HEK293 (cell line): ENCODE results near the gene SPRY4.

Source experiments
- CTCF ChIA-PET: fragments of 350-600 bp; formaldehyde crosslinking; extraction: SDS; loops from one replicate; lab custom pipeline; 2021; ENCODE audit warnings: antibody characterized with exemption; lab: Yijun Ruan, JAX
- POLR2A ChIA-PET: fragments of 300-600 bp; formaldehyde crosslinking; extraction: SDS; loops from one replicate; lab custom pipeline; 2020; ENCODE audit warnings: antibody characterized with exemption, inconsistent platforms; lab: Yijun Ruan, JAX
- H3K27ac ChIP-seq: fragments of 200-500 bp; sonication (Bioruptor generic); 2 replicates; pipeline ENCODE4 v1.5.1; 2014; ENCODE audit warnings: low read depth, low read length, control low read depth, inconsistent platforms; ENCODE audit errors: extremely low read depth
- H3K36me3 ChIP-seq, 2 experiments: fragments of 200-500 bp in 1 of 2; sonication (Bioruptor generic) in 1 of 2; 1 replicate in 1 of 2; 2 replicates in 1 of 2; pipeline ENCODE4 v1.5.1; 2014 to 2017; ENCODE audit warnings: inconsistent platforms in 2 of 2, low read length in 2 of 2; ENCODE audit not compliant: control insufficient read depth in 2 of 2, insufficient read depth in 1 of 2
- H3K4me1 ChIP-seq: fragments of 200-500 bp; sonication (Bioruptor generic); 2 replicates; pipeline ENCODE4 v1.5.1; 2014; ENCODE audit warnings: mild to moderate bottlenecking, low read length, inconsistent platforms; ENCODE audit not compliant: control insufficient read depth, insufficient read depth
- H3K4me3 ChIP-seq: 2 replicates; pipeline ENCODE4 v1.5.1; 2011; ENCODE audit warnings: low read depth, mild to moderate bottlenecking, control low read depth, low read length, moderate library complexity
- H3K9me3 ChIP-seq: fragments of 200-500 bp; sonication (Bioruptor generic); 2 replicates; pipeline ENCODE4 v1.5.1; 2014; ENCODE audit warnings: low read depth, low read length, inconsistent platforms; ENCODE audit not compliant: control insufficient read depth, insufficient read depth
- IKZF3 ChIP-seq: fragments of 450-650 bp; IDR thresholded peaks from 2 replicates; pipeline ENCODE4 v1.5.0; 2018; ENCODE audit warnings: missing biosample characterization, mild to moderate bottlenecking, missing genetic modification characterization, moderate library complexity
- MEIS1 ChIP-seq: sonication (generic); formaldehyde crosslinking; IDR thresholded peaks from 2 replicates; pipeline ENCODE4 v1.8.1; 2022; ENCODE audit warnings: missing genetic modification reagents, mild to moderate bottlenecking, borderline replicate concordance
- SALL2 ChIP-seq: fragments of 450-650 bp; formaldehyde crosslinking; IDR thresholded peaks from 2 replicates; pipeline ENCODE4 v1.5.0; 2017; ENCODE audit warnings: missing biosample characterization, mild to moderate bottlenecking, missing genetic modification characterization, borderline replicate concordance
- SP2 ChIP-seq: fragments of 450-650 bp; formaldehyde crosslinking; IDR thresholded peaks from 2 replicates; pipeline ENCODE4 v1.5.1; 2016; ENCODE audit warnings: missing biosample characterization, missing genetic modification characterization
- ZBTB20 ChIP-seq: fragments of 450-650 bp; formaldehyde crosslinking; IDR thresholded peaks from 2 replicates; pipeline ENCODE4 v1.5.1; 2016; ENCODE audit warnings: missing biosample characterization, missing genetic modification characterization
- ZFP41 ChIP-seq: fragments of 450-650 bp; formaldehyde crosslinking; IDR thresholded peaks from 2 replicates; pipeline ENCODE4 v1.5.1; 2016; ENCODE audit warnings: missing biosample characterization, missing genetic modification characterization, borderline replicate concordance
- ZIC2 ChIP-seq: fragments of 450-650 bp; formaldehyde crosslinking; IDR thresholded peaks from 2 replicates; pipeline ENCODE4 v1.5.1; 2016; ENCODE audit warnings: missing biosample characterization, missing genetic modification characterization
- ZNF132 ChIP-seq: fragments of 450-650 bp; formaldehyde crosslinking; IDR thresholded peaks from 2 replicates; pipeline ENCODE4 v1.5.1; 2017; ENCODE audit warnings: missing biosample characterization, missing genetic modification characterization, borderline replicate concordance
- ZNF16 ChIP-seq: fragments of 450-650 bp; formaldehyde crosslinking; IDR thresholded peaks from 2 replicates; pipeline ENCODE4 v1.5.1; 2016; ENCODE audit warnings: low read depth, missing biosample characterization, missing genetic modification characterization
- ZNF18 ChIP-seq: fragments of 450-650 bp; formaldehyde crosslinking; IDR thresholded peaks from 2 replicates; pipeline ENCODE4 v1.5.1; 2016; ENCODE audit warnings: missing biosample characterization, missing genetic modification characterization
- ZNF2 ChIP-seq: fragments of 450-650 bp; formaldehyde crosslinking; IDR thresholded peaks from 2 replicates; pipeline ENCODE4 v1.5.1; 2016; ENCODE audit warnings: missing biosample characterization, missing genetic modification characterization
- ZNF266 ChIP-seq: fragments of 450-650 bp; formaldehyde crosslinking; IDR thresholded peaks from 2 replicates; pipeline ENCODE4 v1.5.1; 2016; ENCODE audit warnings: missing biosample characterization, missing genetic modification characterization, low read depth
- ZNF416 ChIP-seq: fragments of 450-650 bp; formaldehyde crosslinking; IDR thresholded peaks from 2 replicates; pipeline ENCODE4 v1.5.1; 2016; ENCODE audit warnings: missing biosample characterization, missing genetic modification characterization
- ZNF501 ChIP-seq: fragments of 450-650 bp; formaldehyde crosslinking; IDR thresholded peaks from 2 replicates; pipeline ENCODE4 v1.5.1; 2016; ENCODE audit warnings: missing biosample characterization, missing genetic modification characterization
- ZNF530 ChIP-seq: fragments of 450-650 bp; formaldehyde crosslinking; IDR thresholded peaks from 2 replicates; pipeline ENCODE4 v1.5.1; 2016; ENCODE audit warnings: low read depth, missing biosample characterization, missing genetic modification characterization
- ZNF549 ChIP-seq: fragments of 450-650 bp; IDR thresholded peaks from 2 replicates; pipeline ENCODE4 v1.5.1; 2018; ENCODE audit warnings: missing biosample characterization, missing genetic modification characterization, mild to moderate bottlenecking, inconsistent platforms, moderate library complexity
- ZNF596 ChIP-seq: fragments of 450-650 bp; IDR thresholded peaks from 2 replicates; pipeline ENCODE4 v1.5.0; 2018; ENCODE audit warnings: missing biosample characterization, mild to moderate bottlenecking, missing genetic modification characterization, moderate library complexity
- ZNF610 ChIP-seq: fragments of 450-650 bp; formaldehyde crosslinking; IDR thresholded peaks from 2 replicates; pipeline ENCODE4 v1.5.1; 2016; ENCODE audit warnings: missing biosample characterization, missing genetic modification characterization, borderline replicate concordance
- ZNF670 ChIP-seq: fragments of 450-650 bp; formaldehyde crosslinking; IDR thresholded peaks from 2 replicates; pipeline ENCODE4 v1.5.1; 2016; ENCODE audit warnings: missing biosample characterization, missing genetic modification characterization, low read depth
- ZNF843 ChIP-seq: fragments of 450-650 bp; formaldehyde crosslinking; IDR thresholded peaks from 2 replicates; pipeline ENCODE4 v1.5.1; 2016; ENCODE audit warnings: missing biosample characterization, missing genetic modification characterization
- TF ChIP-seq, protein P1 (sequence below): fragments of 450-650 bp; formaldehyde crosslinking; IDR thresholded peaks from 2 replicates; pipeline ENCODE4 v1.5.1; 2017; ENCODE audit warnings: missing biosample characterization, missing genetic modification characterization
- TF ChIP-seq, protein P2 (sequence below): fragments of 450-650 bp; formaldehyde crosslinking; IDR thresholded peaks from 2 replicates; pipeline ENCODE4 v1.5.1; 2016; ENCODE audit warnings: missing biosample characterization, missing genetic modification characterization, borderline replicate concordance
- TF ChIP-seq, protein P3 (sequence below): fragments of 450-650 bp; formaldehyde crosslinking; IDR thresholded peaks from 2 replicates; pipeline ENCODE4 v1.5.1; 2016; ENCODE audit warnings: missing biosample characterization, missing genetic modification characterization

The SPRY4 gene

GRCh38 chr5:142287973-142288313 lies 36.9 kb downstream of the SPRY4 start:
- Histone ChIP-seq H3K9me3 (no peaks in the 10 kb centered on the region), H3K4me3 (no peak overlapping the region), H3K36me3 (no peaks in the 10 kb centered on the region), H3K4me1 (peaks cover 15% of the 10 kb centered on the region), H3K27ac (no peak overlapping the region; the same call in 1 of the 2 replicates)
- ChIA-PET POLR2A (no interaction called here), CTCF (no interaction called here)
- TF ChIP-seq ZNF596 (tag by site-specific recombination) (no peak), ZNF266 (tag by site-specific recombination) (no peak), ZNF501 (no peak), ZFP41 (tag by site-specific recombination) (no peak), ZIC2 (no peak), ZNF670 (tag by site-specific recombination) (no peak), ZNF530 (tag by site-specific recombination) (no peak), ZNF843 (no peak), ZNF610 (no peak), ZNF16 (no peak), MEIS1 (no peak), ZNF549 (tag by site-specific recombination) (no peak), ZBTB20 (tag by site-specific recombination) (no peak), ZNF2 (tag by site-specific recombination) (no peak)
- TF ChIP-seq, protein P1, sequence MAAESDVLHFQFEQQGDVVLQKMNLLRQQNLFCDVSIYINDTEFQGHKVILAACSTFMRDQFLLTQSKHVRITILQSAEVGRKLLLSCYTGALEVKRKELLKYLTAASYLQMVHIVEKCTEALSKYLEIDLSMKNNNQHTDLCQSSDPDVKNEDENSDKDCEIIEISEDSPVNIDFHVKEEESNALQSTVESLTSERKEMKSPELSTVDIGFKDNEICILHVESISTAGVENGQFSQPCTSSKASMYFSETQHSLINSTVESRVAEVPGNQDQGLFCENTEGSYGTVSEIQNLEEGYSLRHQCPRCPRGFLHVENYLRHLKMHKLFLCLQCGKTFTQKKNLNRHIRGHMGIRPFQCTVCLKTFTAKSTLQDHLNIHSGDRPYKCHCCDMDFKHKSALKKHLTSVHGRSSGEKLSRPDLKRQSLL (tag by site-specific recombination) = no peak
- TF ChIP-seq, protein P2, sequence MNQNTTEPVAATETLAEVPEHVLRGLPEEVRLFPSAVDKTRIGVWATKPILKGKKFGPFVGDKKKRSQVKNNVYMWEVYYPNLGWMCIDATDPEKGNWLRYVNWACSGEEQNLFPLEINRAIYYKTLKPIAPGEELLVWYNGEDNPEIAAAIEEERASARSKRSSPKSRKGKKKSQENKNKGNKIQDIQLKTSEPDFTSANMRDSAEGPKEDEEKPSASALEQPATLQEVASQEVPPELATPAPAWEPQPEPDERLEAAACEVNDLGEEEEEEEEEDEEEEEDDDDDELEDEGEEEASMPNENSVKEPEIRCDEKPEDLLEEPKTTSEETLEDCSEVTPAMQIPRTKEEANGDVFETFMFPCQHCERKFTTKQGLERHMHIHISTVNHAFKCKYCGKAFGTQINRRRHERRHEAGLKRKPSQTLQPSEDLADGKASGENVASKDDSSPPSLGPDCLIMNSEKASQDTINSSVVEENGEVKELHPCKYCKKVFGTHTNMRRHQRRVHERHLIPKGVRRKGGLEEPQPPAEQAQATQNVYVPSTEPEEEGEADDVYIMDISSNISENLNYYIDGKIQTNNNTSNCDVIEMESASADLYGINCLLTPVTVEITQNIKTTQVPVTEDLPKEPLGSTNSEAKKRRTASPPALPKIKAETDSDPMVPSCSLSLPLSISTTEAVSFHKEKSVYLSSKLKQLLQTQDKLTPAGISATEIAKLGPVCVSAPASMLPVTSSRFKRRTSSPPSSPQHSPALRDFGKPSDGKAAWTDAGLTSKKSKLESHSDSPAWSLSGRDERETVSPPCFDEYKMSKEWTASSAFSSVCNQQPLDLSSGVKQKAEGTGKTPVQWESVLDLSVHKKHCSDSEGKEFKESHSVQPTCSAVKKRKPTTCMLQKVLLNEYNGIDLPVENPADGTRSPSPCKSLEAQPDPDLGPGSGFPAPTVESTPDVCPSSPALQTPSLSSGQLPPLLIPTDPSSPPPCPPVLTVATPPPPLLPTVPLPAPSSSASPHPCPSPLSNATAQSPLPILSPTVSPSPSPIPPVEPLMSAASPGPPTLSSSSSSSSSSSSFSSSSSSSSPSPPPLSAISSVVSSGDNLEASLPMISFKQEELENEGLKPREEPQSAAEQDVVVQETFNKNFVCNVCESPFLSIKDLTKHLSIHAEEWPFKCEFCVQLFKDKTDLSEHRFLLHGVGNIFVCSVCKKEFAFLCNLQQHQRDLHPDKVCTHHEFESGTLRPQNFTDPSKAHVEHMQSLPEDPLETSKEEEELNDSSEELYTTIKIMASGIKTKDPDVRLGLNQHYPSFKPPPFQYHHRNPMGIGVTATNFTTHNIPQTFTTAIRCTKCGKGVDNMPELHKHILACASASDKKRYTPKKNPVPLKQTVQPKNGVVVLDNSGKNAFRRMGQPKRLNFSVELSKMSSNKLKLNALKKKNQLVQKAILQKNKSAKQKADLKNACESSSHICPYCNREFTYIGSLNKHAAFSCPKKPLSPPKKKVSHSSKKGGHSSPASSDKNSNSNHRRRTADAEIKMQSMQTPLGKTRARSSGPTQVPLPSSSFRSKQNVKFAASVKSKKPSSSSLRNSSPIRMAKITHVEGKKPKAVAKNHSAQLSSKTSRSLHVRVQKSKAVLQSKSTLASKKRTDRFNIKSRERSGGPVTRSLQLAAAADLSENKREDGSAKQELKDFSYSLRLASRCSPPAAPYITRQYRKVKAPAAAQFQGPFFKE (tag by site-specific recombination) = no peak

DNA sequence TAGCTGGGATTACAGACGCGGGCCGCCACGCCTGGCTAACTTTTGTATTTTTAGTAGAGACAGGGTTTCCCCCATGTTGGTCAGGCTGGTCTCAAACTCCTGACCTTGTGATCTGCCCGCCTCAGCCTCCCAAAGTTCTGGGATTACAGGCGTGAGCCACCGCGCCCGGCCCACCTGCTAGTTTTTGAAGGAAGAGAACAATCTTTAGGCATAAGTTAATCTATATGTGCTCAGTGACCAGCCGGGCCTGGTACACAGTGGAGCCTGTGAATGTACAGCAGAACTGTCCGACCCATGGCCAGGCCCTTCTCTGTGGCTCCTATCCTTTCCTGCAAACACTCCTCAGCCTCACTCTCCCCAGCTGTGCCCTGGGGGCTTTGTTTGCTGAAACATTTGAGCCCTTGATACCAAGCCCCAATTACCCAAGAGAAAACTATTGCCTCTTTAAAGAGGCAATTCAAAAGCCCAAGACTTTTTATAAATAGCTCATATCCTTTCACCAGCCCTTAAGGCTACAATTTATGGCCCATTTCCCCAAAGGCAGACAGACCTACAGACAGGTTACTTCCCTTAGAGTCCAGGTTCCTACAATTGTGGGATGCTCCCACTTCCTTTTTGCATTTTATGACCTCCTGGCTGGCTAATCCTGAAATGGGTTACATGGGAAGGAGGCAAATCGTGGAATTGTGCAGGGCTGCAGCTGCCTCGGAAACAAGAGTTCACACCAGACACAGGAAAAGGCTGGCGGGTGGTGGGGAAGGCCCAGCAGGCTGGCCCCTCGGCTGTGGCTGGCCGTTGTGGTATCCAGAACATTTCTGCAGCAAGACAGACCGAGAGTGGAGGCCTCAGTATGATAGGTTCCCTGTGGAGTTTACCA lies 37.5 kb downstream of the SPRY4 start:
- ChIA-PET CTCF (interaction anchor here (1.1 kb wide), 1 partner anchor 99 kb away, joined by 3 read pairs; no protein-coding TSS in a partner anchor), POLR2A (no interaction called here)
- Histone ChIP-seq H3K4me3 (no peak overlapping the region), H3K27ac (no peak overlapping the region; the same call in 1 of the 2 replicates), H3K9me3 (no peaks in the 10 kb centered on the region), H3K36me3 (no peaks in the 10 kb centered on the region), H3K4me1 (peaks cover 15% of the 10 kb centered on the region)
- TF ChIP-seq ZNF132 (no peak), ZNF2 (tag by site-specific recombination) (0 out of 2 replicates have a peak, but pooled peaks have one; percentile 21), ZIC2 (peak; percentile 48; the same call in 1 of the 2 replicates), IKZF3 (peak; percentile 80), SP2 (tag by site-specific recombination) (no peak), ZNF18 (tag by site-specific recombination) (peak; percentile 92), SALL2 (tag by site-specific recombination) (no peak), ZNF416 (no peak)
- TF ChIP-seq, protein P3, sequence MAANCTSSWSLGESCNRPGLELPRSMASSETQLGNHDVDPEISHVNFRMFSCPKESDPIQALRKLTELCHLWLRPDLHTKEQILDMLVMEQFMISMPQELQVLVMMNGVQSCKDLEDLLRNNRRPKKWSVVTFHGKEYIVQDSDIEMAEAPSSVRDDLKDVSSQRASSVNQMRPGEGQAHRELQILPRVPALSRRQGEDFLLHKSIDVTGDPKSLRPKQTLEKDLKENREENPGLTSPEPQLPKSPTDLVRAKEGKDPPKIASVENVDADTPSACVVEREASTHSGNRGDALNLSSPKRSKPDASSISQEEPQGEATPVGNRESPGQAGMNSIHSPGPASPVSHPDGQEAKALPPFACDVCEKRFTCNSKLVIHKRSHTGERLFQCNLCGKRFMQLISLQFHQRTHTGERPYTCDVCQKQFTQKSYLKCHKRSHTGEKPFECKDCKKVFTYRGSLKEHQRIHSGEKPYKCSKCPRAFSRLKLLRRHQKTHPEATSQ = no peak
